Inferior parietal cortex (tissue), 1 donor: ENCODE data around the gene JRKL.
A peak's percentile ranks its signal among the peaks of the same experiment; 100 is the strongest.

Experiments used
- DNase-seq: peaks from one replicate; pipeline ENCODE4 v3.0.0-alpha.2; 2016; ENCODE audit errors: extremely low spot score

Gene JRKL

DNA sequence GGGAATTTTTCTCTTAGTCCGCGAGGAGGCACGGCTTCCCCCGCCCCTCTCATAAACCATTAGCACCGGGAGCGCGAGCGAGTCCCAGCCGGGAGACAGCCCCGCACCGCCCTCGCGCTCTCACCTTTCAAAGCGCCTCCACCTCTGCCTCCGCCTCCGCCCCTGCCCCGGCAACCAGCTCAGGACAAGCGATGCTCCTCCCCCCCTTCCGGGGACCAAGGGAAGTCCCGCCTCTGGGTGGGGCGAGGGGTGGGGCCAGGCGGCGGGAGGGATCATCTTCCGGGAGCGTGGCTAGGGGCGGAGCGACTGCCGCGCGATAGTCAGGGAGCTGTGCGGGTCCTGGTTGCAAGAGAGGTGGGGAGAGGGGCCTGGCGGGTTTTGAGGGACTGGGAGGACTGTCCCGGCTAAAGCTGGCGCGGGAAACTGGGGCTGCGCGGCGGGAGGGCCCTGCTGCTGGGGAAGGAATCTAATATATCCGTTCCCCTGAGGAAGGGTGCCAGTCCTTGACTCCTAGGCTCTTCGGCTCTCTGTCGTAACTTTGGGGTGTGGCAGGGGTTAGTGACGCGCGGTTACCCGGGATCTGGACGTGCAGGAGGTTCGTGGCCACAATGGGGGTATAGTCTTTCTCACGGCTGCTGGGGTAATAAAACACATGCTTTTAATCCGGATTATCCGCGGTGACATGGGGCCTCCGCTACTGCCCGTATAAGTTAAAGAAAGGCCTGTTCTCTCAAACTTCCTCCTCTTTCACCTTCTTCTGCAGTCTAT, at the start of gene JRKL, which contains the start of gene CCDC82:
TSS of gene JRKL (plus strand) at position 294 of the 768 bp plus-strand sequence. CDS start 637 bp downstream, outside the sequence.
TSS of gene CCDC82 (minus strand) at position 193 of the 768 bp plus-strand sequence. CDS start 5,165 bp downstream, outside the sequence.
- peak; percentile 93 for DNase-seq

DNA sequence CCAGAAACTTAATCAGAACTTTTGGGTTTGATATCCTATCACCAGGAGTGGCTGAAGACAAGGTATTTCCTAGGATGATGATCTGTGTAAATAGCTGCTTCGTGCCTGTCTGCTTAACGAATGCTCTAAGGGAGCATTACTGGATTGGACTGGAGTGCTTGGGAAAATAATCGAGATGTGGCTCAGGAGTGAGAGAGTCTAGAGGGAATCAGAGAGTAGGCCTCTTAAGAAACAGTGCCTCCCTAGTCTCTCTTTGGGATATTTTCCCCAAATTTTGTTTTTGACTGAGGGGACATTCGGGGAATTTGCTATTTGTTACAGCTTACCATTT, 49.3 kb upstream of the JRKL start:
- DNase-seq, result no peak

GRCh38 chr11:96341211-96342013, 48.4 kb upstream of the JRKL start:
- no peak for DNase-seq

DNA sequence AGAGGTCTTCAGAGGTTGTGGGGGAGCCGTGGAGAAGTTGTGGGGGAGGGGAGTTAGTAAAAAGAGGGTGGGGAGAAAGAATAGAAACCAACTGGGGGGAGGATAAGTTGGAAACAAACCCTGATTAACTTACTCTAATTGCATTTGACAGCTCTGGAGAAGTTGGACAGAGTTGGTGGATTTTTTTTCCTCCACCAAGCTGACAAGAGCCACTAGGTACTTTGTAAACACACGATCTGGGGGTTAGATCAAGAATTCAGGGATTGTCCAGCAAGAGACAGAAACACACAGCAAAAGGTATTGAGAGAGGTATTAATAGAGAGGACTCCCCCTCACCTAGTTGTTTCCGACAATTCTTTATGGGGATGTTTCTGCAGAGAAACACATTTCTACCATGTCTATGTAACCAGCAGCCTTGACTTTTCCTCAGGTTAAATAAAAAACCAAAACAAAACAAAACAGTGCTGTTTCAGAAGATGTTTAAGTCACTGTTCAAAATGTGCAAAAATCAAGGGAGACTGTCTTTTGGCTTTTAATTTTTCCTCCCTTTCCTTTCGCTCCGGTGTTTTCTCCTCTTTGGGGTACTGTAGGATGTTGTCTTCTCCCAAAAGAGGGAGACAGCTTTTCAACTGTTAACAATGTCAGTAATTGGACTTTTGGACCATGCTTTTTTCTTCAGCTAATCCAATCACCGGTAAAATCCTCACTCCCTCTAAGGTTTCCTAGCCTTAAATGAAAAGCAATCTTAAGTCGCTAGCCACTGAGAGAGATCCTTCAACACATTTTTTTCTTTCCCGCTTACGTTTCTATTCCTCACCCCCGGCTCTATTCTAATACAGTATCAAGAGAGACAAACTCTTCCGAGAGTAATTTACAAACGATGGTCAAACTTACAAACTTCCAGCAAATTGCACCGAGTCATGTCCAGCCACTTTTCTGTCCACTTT, 47.5 kb upstream of the JRKL start:
- DNase-seq, result peak; percentile 63

DNA sequence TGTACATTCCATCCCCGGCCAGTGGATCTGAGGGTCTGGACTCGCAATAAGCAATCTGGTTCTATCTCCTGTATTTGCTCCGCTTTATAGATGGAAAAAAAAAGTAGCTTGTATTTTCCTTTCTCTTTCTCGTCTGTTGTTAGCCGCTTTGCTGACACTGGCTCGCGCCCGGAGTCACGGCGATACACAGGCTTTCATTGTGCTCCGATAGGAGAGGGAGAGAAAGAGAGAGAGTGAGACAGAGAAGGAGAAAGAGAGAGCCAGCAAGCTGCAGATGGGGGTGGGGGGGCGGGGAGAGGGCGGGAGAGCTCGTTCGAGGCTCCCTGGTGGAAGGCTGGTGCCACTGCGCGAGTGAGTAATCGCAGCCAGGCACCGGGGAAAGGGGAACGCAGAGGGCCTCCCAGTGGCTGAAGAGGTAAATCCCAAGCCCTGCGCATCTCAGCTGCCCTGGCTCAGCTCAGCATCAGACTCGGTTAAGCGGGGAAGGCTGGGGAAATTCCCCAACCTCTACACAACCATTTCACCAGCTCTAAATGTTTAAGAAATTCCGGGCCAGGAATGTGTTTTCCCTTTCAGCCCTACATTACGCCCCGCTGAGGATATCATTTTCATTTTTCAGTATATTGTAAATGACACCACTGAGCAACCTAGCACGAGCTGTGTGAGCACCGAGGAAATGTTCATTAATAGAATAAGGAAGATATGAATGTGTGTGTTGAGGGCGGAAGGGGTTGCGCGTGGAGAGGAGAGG, 46.7 kb upstream of the JRKL start, which contains the start of gene MAML2:
TSS of gene MAML2 (minus strand) at position 235 of the 751 bp plus-strand sequence. CDS start 1,300 bp downstream, outside the sequence.
- peak; percentile 92 for DNase-seq

- DNase-seq, result no peak
These were observed 33.0 kb upstream of the JRKL start for GRCh38 chr11:96356848-96357247.

GRCh38 chr11:96357794-96358193, 32.0 kb upstream of the JRKL start:
- DNase-seq, result no peak

DNA sequence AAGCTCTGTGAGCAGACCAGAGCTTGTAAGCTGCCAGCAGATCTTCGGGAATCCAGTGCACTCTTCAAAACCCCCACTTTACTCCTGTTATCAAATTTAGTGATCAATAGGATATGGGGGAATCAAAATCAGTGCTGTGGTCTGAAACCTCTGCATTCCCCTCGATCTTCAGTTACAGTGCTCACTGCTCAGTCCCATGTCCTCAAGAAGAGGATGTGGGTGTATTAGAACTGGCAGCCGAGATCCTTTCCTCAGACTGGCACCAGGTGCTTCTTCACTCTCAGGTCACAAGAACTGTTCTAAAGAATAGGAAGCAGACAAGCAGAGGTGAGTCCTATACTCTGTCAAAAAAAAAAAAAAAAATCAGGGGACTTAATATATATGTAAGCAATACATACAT, 31.5 kb upstream of the JRKL start:
- no peak for DNase-seq

DNA sequence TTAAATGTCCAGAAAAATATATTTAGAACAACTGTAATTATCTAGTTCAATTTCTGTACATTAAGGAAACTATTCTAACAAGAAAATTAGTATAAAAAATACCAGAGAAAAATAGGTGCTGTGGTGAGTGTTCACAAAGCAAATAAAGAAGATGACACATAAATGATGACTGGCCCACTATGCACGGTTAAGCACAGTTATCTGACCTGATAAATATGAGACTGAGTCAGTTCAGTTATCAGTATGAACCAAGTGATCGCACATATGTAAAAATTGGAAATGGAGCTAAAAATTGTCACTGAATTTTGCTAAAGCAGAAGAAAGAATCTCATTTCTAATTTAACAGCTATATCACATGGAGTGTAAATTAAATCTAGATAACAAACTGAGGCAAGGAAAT, 28.0 kb upstream of the JRKL start:
- DNase-seq, result no peak

DNA sequence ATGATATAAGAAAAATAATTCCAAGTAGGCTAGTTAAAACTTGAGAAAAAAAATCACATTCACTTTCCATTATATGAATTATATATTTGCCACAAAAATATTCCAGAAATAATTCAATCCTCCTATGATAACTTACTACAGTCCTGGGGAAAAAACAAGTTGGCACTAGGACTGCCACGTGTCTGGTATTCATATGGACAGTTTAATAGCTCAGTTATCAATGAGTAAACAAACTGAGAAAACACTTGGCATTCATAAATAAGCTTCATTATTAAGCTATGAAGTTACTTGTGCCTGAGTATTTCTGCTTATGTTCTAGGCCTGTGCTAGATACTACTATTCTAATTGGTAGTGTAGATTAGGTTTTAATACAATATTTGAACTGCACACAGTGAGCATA, 24.3 kb upstream of the JRKL start:
- DNase-seq, result no peak

- no peak for DNase-seq
These were observed 23.8 kb upstream of the JRKL start for GRCh38 chr11:96366024-96366423.

- DNase-seq, result no peak
These were observed 22.5 kb upstream of the JRKL start for GRCh38 chr11:96367342-96367741.

- no peak for DNase-seq
These were observed 16.0 kb upstream of the JRKL start for GRCh38 chr11:96373826-96374225.

- DNase-seq, result no peak
These were observed 13.0 kb upstream of the JRKL start for GRCh38 chr11:96376796-96377195.

DNA sequence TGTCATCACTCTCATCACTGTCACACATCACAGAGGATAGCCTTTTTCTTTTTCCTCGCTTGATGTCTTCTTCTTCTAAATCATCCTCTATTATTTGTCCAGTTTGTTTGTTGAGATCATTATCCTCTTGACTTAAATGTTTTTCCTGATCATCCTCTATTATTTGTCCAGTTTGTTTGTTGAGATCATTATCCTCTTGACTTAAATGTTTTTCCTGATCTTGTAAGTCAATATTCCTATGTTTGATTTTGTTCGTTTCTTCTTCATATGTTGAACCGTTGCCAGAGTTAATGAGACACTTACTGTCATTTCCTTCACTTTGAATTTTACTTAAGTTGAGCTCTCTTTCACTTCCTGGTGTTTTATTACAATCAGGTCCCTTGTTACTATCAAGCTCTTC, 5.7 kb upstream of the JRKL start:
- DNase-seq, result no peak

DNA sequence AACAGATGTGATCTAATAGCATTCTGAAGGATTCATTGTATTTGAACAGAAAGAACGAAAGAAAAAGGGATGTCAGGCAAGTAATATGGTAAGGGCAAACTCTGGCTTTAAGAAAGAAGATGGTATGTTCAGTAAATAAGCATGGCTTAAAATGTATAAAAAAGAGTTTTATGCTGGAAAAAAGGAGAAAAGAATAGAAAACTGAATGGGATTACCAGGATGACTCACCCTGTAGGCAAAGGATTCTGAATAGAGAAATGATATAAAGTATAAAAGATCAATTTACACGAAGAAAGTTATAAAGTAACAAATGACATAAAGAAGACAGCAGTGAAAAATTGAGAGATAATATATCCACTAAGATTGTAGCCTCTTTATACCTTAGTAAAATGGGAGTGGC, 4.6 kb upstream of the JRKL start:
- DNase-seq, result no peak

- DNase-seq, result peak; percentile 21
These were observed 708 bp upstream of the JRKL start for GRCh38 chr11:96388891-96389719.

DNA sequence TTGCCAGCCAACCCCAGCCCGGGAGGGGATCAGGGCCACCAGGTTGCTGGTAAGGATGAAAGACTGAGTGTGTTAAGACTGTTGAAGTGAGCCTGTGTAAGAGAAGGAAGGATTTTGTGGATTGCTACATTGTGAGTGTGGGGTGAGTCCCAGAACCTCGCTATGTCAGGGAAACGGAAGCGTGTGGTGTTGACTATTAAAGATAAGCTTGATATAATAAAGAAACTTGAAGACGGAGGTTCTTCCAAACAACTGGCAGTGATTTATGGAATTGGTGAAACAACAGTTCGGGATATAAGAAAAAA, 627 bp downstream of the JRKL start:
- no peak for DNase-seq

- no peak for DNase-seq
These were observed 2.0 kb downstream of the JRKL start for GRCh38 chr11:96391698-96392307.
